DOHH2 (cell line): Measurements from ENCODE around the gene CKAP2.

Source experiments
- H3F3A ChIP-seq: fragments of 200-600 bp; sonication (generic), shearing (Covaris generic); 2 replicates; pipeline ENCODE4 v1.6.0; 2016; ENCODE audit warnings: antibody characterized with exemption, mild to moderate bottlenecking; ENCODE audit not compliant: control insufficient read depth, insufficient read depth
- H3K27ac ChIP-seq: fragments of 200-600 bp; sonication (generic); 2 replicates; pipeline ENCODE4 v1.5.1; 2014; ENCODE audit warnings: low read depth, mild to moderate bottlenecking, low read length, moderate library complexity
- H3K27me3 ChIP-seq: fragments of 200-600 bp; sonication (generic); 2 replicates; pipeline ENCODE4 v1.6.1; 2014; ENCODE audit warnings: mild to moderate bottlenecking, low read length, mixed read lengths; ENCODE audit not compliant: control insufficient read depth
- H3K36me3 ChIP-seq: fragments of 200-600 bp; sonication (generic); 2 replicates; pipeline ENCODE4 v1.6.1; 2014; ENCODE audit warnings: mild to moderate bottlenecking, low read length, moderate library complexity, mixed read lengths; ENCODE audit not compliant: control insufficient read depth
- H3K4me1 ChIP-seq: fragments of 200-600 bp; sonication (generic); 2 replicates; pipeline ENCODE4 v1.6.1; 2014; ENCODE audit warnings: mild to moderate bottlenecking, low read length, mixed read lengths; ENCODE audit not compliant: control insufficient read depth
- H3K4me2 ChIP-seq: fragments of 200-600 bp; sonication (generic); 2 replicates; pipeline ENCODE4 v1.6.0; 2014; ENCODE audit warnings: mild to moderate bottlenecking, low read length, moderate library complexity
- H3K4me3 ChIP-seq: fragments of 200-600 bp; sonication (generic); 2 replicates; pipeline ENCODE4 v1.5.1; 2014; ENCODE audit warnings: mild to moderate bottlenecking, low read length, mixed read lengths
- H3K79me2 ChIP-seq: fragments of 200-600 bp; sonication (generic); 2 replicates; pipeline ENCODE4 v1.6.1; 2014; ENCODE audit warnings: mild to moderate bottlenecking, low read length, mixed read lengths; ENCODE audit not compliant: control insufficient read depth
- H3K9me2 ChIP-seq: fragments of 200-600 bp; sonication (generic); replicated peaks from 2 replicates; pipeline ENCODE4 v1.6.1; 2014; ENCODE audit warnings: mild to moderate bottlenecking, low read length, mixed read lengths; ENCODE audit not compliant: control insufficient read depth
- H3K9me3 ChIP-seq: fragments of 200-600 bp; sonication (generic); 2 replicates; pipeline ENCODE4 v1.6.1; 2014; ENCODE audit warnings: antibody characterized with exemption, low read length, mixed read lengths; ENCODE audit not compliant: control insufficient read depth, insufficient read depth
- H4K20me1 ChIP-seq: fragments of 200-600 bp; sonication (generic); 2 replicates; pipeline ENCODE4 v1.6.0; 2014; ENCODE audit warnings: low read depth, mild to moderate bottlenecking, antibody characterized with exemption, low read length, moderate library complexity; ENCODE audit not compliant: control insufficient read depth, insufficient read depth
- EZH2phosphoT487 ChIP-seq: fragments of 200-600 bp; sonication (generic); IDR thresholded peaks from 2 replicates; pipeline ENCODE4 v1.6.1; 2017; ENCODE audit warnings: borderline replicate concordance, mild to moderate bottlenecking, antibody characterized with exemption, low read length, moderate library complexity, mixed read lengths
- TF ChIP-seq, protein P1 (sequence below): fragments of 200-600 bp; sonication (generic); IDR thresholded peaks from one replicate; pipeline ENCODE4 v1.5.1; 2014; ENCODE audit warnings: antibody characterized with exemption, mild to moderate bottlenecking, low read depth, low read length; ENCODE audit not compliant: poor library complexity, severe bottlenecking

Gene CKAP2

DNA sequence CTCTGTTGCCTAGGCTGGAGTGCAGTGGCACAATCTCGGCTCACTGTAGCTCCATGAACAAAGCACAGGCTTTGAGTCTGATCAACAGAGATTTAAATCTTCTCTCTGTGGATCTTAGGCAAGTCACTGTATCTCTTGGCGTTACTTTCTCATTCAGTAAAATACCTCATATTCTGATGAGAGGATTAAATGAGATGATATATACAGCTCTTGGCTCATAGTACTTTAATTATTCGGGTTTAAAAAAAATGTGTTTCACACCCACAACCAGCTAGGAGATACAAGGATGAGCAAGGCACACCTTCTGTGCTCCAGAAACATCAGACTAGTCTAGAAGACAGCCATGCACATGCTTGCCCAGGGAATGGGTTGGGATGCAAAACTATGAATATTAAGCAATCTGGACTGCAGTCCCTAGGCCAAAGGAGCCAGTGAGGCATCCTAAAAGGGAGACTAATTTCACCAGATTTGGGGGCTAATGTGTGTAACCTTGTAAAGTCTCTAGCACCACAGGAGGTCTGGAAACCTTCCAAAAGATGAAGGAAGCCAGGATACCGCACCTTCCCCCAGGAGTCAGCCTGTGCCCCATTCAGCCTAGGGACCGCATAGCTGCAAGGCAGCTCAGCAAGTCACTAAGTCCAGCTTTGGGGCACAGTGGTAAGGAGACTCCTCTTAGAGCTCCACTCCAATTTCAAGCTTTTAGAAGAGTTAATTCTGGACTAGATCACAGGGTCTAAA lies 7.3 kb upstream of the CKAP2 start:
- H3K36me3 ChIP-seq: peaks cover 27% of the 10 kb centered on the region
- peak overlapping the region; percentile 82 for H3K4me2 ChIP-seq
- H3K9me2 ChIP-seq: no peaks in the 10 kb centered on the region
- no peaks in the 10 kb centered on the region for H3K27me3 ChIP-seq
- H4K20me1 ChIP-seq: peaks cover 11% of the 10 kb centered on the region; the same call in 1 of the 2 replicates
- TF ChIP-seq, protein P1, sequence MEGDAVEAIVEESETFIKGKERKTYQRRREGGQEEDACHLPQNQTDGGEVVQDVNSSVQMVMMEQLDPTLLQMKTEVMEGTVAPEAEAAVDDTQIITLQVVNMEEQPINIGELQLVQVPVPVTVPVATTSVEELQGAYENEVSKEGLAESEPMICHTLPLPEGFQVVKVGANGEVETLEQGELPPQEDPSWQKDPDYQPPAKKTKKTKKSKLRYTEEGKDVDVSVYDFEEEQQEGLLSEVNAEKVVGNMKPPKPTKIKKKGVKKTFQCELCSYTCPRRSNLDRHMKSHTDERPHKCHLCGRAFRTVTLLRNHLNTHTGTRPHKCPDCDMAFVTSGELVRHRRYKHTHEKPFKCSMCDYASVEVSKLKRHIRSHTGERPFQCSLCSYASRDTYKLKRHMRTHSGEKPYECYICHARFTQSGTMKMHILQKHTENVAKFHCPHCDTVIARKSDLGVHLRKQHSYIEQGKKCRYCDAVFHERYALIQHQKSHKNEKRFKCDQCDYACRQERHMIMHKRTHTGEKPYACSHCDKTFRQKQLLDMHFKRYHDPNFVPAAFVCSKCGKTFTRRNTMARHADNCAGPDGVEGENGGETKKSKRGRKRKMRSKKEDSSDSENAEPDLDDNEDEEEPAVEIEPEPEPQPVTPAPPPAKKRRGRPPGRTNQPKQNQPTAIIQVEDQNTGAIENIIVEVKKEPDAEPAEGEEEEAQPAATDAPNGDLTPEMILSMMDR: no peak
- TF ChIP-seq EZH2phosphoT487: no peak
- no peaks in the 10 kb centered on the region; the same call in 1 of the 2 replicates for H3F3A ChIP-seq
- peaks cover 61% of the 10 kb centered on the region for H3K79me2 ChIP-seq
- H3K27ac ChIP-seq: no peak overlapping the region
- H3K4me1 ChIP-seq: peaks cover 23% of the 10 kb centered on the region
- peak overlapping the region; percentile 98; the same call in 1 of the 2 replicates for H3K4me3 ChIP-seq
- H3K9me3 ChIP-seq: no peaks in the 10 kb centered on the region

DNA sequence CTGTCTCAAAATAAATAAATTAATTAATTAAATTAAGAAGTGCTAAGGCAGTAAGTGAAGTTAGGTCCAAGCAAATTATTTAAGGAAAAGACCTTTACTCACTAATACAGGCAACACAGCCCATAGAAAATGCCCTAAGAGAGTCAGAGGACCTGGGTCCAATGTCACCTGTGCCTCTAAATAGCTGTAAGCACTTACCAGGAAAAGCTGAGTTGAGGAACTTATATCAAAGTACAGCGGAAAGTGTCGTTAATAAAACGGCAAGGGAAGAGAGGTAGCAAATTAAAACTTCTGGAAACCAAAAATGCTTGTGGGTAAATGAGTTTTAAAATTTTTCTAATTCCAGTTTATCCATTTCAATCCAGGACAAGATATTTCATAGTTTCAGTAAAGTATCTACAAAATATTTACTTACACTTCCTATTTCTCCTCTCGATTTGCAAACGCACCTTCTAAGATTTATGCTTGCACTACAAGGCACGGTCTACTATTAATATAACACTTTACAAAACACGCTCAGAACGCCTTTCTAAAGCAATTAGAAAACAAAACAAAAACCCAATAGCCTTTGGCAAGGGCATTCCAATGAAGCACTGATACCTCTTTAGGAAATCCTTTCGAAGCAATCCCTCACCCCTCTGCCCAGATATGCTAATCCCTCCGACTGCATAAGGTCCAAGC lies 5.8 kb upstream of the CKAP2 start:
- peaks cover 37% of the 10 kb centered on the region for H3K4me1 ChIP-seq
- H3K9me3 ChIP-seq: no peaks in the 10 kb centered on the region
- H4K20me1 ChIP-seq: peaks cover 11% of the 10 kb centered on the region; the same call in 1 of the 2 replicates
- H3K4me3 ChIP-seq: peak overlapping the region; percentile 98
- peak overlapping the region; percentile 58 for H3K27ac ChIP-seq
- H3K36me3 ChIP-seq: peaks cover 24% of the 10 kb centered on the region
- H3F3A ChIP-seq: peaks cover 3% of the 10 kb centered on the region
- H3K4me2 ChIP-seq: peak overlapping the region; percentile 82
- no peaks in the 10 kb centered on the region for H3K27me3 ChIP-seq
- H3K9me2 ChIP-seq: no peaks in the 10 kb centered on the region
- TF ChIP-seq EZH2phosphoT487: no peak
- TF ChIP-seq, protein P1: no peak
- peaks cover 60% of the 10 kb centered on the region for H3K79me2 ChIP-seq

DNA sequence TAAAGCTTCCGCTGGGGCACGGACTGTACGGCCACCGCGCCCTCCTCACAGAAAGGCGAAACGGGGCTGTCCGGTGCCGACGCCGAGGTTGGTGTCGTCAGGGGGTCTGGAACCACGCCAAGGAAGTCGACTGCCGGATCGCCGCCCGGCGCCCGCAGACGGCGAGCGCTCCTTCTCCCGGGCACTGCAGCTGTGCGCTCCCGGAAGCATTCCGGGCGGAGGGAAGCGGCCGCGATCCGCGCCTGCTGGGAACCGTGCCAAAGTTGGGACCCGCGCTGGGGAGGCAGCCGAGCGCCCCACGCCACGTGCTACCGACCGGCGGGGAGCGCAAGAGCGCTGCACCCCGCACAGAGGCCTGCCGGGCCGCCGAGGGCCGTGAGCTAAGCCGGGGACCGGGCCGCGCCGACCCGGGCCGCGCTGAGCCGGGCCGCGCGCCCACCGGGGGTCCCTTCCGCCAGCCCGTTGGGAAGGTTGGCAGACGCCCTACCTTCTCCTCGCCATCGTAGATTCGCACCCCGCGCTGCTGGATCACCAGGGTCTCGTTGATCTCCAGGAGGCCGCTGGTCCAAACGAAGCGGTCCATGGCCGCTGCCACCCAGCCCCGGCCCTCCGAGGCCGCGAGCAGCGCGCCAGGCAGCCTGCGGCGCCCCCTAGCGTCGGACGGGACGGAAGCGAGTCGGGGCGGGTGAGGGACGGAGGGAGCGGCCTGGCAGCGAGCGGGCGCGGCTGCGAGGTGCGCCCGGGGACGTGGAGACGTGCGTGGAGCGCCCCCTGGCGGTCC lies 5.1 kb upstream of the CKAP2 start, which contains the start of gene VPS36:
VPS36 (minus strand) TSS at position 623 of the 781 bp plus-strand sequence; CDS start at position 583, 40 bp downstream.
- peaks cover 11% of the 10 kb centered on the region; the same call in 1 of the 2 replicates for H4K20me1 ChIP-seq

More for the DNA sequence above, 5.1 kb upstream of the CKAP2 start, which contains the start of gene VPS36:
- H3K36me3 ChIP-seq: peaks cover 24% of the 10 kb centered on the region
- H3K9me2 ChIP-seq: no peaks in the 10 kb centered on the region
- peak within 1 kb of the TSS; percentile 58 for H3K27ac ChIP-seq
- peaks cover 39% of the 10 kb centered on the region for H3K4me1 ChIP-seq
- H3K27me3 ChIP-seq: no peaks in the 10 kb centered on the region
- no peaks in the 10 kb centered on the region for H3K9me3 ChIP-seq
- H3K4me3 ChIP-seq: peak within 1 kb of the TSS; percentile 98
- H3K79me2 ChIP-seq: peaks cover 52% of the 10 kb centered on the region
- peak within 1 kb of the TSS; percentile 82 for H3K4me2 ChIP-seq
- H3F3A ChIP-seq: peaks cover 9% of the 10 kb centered on the region
- TF ChIP-seq, protein P1: peak; percentile 97
- no peak for TF ChIP-seq EZH2phosphoT487
